GM10266 (cell line): ENCODE results near the gene ALOX15.

Source experiments
- DNase-seq: peaks from one replicate; pipeline ENCODE4 v3.0.0; 2012; ENCODE audit errors: extremely low spot score
- TF ChIP-seq, protein P1 (sequence below): IDR thresholded peaks from 2 replicates; pipeline ENCODE4 v1.5.1; 2012; ENCODE audit warnings: mild to moderate bottlenecking, low read depth; ENCODE audit not compliant: control insufficient read depth, insufficient read depth; ENCODE audit errors: missing control alignments

ALOX15 gene

DNA sequence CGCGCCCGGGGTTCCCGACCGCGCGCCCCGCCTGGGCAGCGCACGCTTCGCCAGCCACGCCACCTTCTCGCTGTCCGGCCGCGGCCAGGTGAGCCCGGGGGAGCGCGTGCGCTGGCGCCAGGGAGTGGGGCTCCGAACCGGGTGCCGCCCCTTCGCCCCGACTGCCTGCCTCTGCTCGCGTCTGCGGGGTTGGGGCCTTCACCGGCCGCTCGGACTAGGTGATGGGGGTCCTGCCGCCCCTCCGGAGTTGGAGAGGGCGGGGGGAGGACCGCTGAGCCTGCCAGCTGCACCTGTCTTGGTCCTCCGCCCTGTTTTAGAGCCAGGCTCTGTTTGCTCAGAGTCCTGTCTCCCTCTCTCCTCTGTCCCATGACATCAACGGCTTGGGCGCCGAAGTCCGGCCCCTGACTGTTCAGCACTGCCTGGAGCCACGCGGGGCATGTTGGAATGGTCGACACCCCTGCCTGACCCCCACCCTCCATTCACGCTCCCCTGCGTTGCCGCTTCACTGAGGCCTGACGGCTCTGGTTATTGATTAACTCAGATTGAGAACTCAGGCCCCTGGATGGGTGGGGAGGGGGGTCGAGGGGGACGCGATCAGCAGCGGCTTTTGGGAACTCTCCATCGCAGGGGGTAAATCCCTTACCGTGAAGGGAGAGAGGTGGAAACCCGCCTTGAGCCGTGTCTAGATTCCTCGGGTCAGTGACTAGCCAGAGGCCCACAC, 56.4 kb downstream of the ALOX15 start:
- TF ChIP-seq, protein P1, sequence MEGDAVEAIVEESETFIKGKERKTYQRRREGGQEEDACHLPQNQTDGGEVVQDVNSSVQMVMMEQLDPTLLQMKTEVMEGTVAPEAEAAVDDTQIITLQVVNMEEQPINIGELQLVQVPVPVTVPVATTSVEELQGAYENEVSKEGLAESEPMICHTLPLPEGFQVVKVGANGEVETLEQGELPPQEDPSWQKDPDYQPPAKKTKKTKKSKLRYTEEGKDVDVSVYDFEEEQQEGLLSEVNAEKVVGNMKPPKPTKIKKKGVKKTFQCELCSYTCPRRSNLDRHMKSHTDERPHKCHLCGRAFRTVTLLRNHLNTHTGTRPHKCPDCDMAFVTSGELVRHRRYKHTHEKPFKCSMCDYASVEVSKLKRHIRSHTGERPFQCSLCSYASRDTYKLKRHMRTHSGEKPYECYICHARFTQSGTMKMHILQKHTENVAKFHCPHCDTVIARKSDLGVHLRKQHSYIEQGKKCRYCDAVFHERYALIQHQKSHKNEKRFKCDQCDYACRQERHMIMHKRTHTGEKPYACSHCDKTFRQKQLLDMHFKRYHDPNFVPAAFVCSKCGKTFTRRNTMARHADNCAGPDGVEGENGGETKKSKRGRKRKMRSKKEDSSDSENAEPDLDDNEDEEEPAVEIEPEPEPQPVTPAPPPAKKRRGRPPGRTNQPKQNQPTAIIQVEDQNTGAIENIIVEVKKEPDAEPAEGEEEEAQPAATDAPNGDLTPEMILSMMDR = no peak
- DNase-seq = no peak

DNA sequence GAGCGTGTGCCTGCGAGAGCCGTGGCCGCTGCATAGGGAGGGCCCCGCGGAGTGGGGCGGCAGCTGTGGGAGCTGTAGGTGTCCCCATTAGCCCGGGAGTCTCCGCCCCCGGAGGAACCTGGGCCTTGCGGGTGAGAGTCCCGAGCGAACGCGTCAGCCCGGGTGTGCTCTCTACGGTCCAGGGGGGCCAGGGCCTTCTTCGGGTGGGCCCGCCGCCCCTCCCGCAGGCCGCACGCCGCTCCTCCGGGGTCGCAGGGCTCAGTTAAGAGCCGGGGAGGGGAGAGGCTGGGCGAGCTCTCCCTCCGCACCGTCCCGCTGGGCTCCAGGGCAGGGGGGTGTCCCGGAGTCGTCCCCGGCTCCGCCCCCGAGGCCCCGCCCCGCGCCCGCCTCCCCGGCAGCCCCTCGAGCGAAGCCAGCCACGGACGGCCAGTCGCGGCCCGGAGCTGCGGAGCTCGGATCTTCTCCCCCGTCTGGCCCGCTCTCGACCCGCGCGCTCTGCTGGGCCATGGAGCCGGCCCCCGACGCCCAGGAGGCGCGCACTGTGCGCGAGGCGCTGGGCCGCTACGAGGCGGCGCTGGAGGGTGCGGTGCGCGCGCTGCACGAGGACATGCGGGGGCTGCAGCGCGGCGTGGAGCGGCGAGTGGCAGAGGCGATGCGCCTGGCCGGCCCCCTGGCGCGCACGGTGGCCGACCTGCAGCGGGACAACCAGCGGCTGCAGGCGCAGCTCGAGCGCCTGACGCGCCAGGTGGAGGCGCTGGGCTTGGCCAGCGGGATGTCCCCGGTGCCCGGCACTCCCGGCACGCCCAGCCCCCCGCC, 57.2 kb downstream of the ALOX15 start, which contains the start of gene SMTNL2:
SMTNL2 (plus strand) TSS at position 429 of the 816 bp plus-strand sequence; CDS start at position 506, 77 bp downstream.
- DNase-seq = peak; percentile 62
- TF ChIP-seq, protein P1 = no peak

DNA sequence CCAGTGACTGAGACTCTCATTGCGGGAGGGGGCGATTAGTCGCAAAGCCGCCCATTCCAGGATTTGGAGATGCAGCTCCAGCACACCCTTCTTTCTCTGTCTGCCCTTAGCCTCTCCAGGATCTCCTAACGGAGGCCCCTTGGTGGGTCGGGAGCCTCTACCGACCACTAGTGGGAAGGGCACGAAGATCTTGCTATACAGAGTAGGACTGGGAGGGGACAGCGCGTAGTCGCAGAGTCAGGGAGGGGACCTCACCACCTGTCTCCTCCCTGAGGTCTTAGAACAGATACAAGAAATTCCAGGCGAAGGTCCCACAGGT, 57.7 kb downstream of the ALOX15 start:
- DNase-seq = no peak
- TF ChIP-seq, protein P1 = no peak

DNA sequence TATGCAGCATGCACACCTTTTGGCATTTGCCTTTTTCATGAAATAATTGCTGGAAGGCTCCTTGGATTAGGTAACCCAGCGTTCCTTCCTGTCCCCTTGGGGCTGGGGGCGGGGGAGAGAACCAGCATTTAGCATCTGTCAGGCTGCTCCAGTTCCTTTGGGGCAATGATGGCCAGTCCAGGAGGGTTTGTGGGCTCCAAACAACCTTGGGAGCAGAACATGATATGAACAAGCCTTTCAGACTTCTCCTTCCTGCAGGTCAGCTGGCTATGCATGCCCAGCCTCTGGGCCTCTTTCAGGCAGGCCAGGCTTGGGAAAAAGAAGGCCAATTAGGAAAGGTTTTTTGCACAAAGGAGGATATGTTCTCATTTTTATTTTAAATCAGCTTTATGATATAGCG, 58.3 kb downstream of the ALOX15 start:
- DNase-seq = no peak
- TF ChIP-seq, protein P1 = no peak

DNA sequence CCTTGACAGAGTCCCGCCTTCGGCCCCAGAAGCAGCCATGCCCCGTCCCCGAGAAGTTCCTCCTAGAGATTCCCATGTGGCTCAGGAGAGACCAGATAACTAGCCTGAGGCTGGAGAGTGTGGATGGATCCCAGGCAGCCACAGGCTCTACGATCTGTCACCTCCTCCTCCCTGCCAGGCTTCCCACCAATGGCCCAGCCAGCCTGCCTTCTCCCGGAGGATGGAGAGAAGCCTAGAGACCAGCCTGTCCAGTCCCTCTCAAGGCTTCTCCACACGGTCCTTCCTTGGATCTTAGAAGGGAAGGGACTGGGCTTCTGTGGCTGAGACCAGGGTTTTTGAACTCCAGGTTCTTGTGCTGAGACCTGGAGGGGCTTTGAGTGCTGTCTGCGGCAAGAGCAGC, 58.8 kb downstream of the ALOX15 start:
- no peak for DNase-seq
- TF ChIP-seq, protein P1 = no peak

DNA sequence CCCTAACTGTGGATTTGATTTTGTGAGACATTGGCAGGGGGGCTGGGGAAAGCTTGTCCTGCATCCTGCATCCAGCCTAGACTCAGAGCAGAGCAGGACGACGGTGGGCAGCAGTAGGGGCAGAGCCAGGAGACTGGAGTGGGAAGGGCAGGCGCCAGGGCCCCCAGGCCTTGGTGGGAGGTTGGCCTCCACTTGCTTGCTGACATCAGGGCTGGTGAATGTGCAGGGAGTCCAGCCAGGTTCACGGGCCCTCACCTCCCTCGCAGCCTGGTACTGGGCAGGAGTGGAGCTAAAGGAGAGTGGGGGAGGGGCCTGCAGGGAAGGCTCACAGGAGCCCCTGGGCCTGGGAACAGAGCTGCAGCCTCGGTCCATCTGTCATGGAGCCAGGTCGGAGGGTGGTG, 59.4 kb downstream of the ALOX15 start:
- no peak for DNase-seq
- TF ChIP-seq, protein P1 = no peak
